HG02981 (cell line): ENCODE results near the gene PINLYP.
A peak's percentile ranks its signal among the peaks of the same experiment; 100 is the strongest.
"Not testable (repeated sequence)": the region's sequence is repeated elsewhere in the genome, so short reads cannot be mapped to it uniquely, and the experiment has no call there.

ENCODE experiments used
- ATAC-seq: cut with Tn5 transposase; IDR thresholded peaks from one replicate; pipeline ENCODE4 v1.9.1; 2021; ENCODE audit warnings: mild to moderate bottlenecking, moderate library complexity; ENCODE audit not compliant: unreplicated experiment

The PINLYP gene

GRCh38 chr19:43575955-43576878 lies 616 bp downstream of the PINLYP start:
- ATAC-seq, result peak; percentile 4

GRCh38 chr19:43578787-43579186 lies 3.2 kb downstream of the PINLYP start:
- ATAC-seq, result no peak

GRCh38 chr19:43581467-43581866 lies 5.9 kb downstream of the PINLYP start:
- ATAC-seq, result no peak

- no peak for ATAC-seq
Observed at GRCh38 chr19:43582495-43582894, 6.9 kb downstream of the PINLYP start.

GRCh38 chr19:43584484-43584883 lies 8.9 kb downstream of the PINLYP start:
- no peak for ATAC-seq

- no peak for ATAC-seq
Observed at GRCh38 chr19:43586346-43586745, 10.7 kb downstream of the PINLYP start.

GRCh38 chr19:43587029-43587428 lies 11.4 kb downstream of the PINLYP start:
- ATAC-seq, result not testable (repeated sequence)

GRCh38 chr19:43589277-43589676 lies 13.7 kb downstream of the PINLYP start:
- ATAC-seq, result no peak

GRCh38 chr19:43589678-43590077 lies 14.1 kb downstream of the PINLYP start:
- ATAC-seq, result no peak

- ATAC-seq, result no peak
Observed at GRCh38 chr19:43591904-43592772, 16.5 kb downstream of the PINLYP start.

GRCh38 chr19:43592800-43593350 lies 17.3 kb downstream of the PINLYP start:
- ATAC-seq, result no peak

- ATAC-seq, result no peak
Observed at GRCh38 chr19:43594081-43594697, 18.6 kb downstream of the PINLYP start.

GRCh38 chr19:43594710-43595604 lies 19.4 kb downstream of the PINLYP start:
- ATAC-seq, result no peak

GRCh38 chr19:43595605-43595998 lies 20.0 kb downstream of the PINLYP start:
- ATAC-seq, result peak; percentile 0

- ATAC-seq, result peak; percentile 74
Observed at GRCh38 chr19:43595999-43596841, 20.6 kb downstream of the PINLYP start, which contains the start of the genes IRGQ and ZNF576. Gene IRGQ, minus strand, starts transcription at chr19:43596134. Its CDS starts 796 bp downstream, at chr19:43595338. Gene ZNF576, plus strand, starts transcription at chr19:43596595. Its CDS starts 514 bp downstream, at chr19:43597109.

- no peak for ATAC-seq
Observed at GRCh38 chr19:43596842-43597461, 21.4 kb downstream of the PINLYP start.

GRCh38 chr19:43597876-43598275 lies 22.3 kb downstream of the PINLYP start:
- ATAC-seq, result no peak
